ENCODE measurements around the gene NKX2-8.
A peak's percentile ranks its signal among the peaks of the same experiment; 100 is the strongest.
"Not testable (repeated sequence)": the region's sequence is repeated elsewhere in the genome, so short reads cannot be mapped to it uniquely, and the experiment has no call there.

NKX2-8 gene

GRCh38 chr14:36579573-36580140 lies 2.8 kb downstream of the NKX2-8 start:
- DNase-seq, result no peak

- DNase-seq, result no peak
Observed at GRCh38 chr14:36579001-36579555, 3.3 kb downstream of the NKX2-8 start.

- no peak for DNase-seq
Observed at GRCh38 chr14:36570065-36570464, 12.3 kb downstream of the NKX2-8 start.

- DNase-seq, result peak; percentile 19
Observed at GRCh38 chr14:36556811-36557433, 25.5 kb downstream of the NKX2-8 start.

- DNase-seq, result no peak
Observed at GRCh38 chr14:36555998-36556743, 26.2 kb downstream of the NKX2-8 start.

GRCh38 chr14:36553656-36554260 lies 28.7 kb downstream of the NKX2-8 start:
- DNase-seq, result no peak

- no peak for DNase-seq
Observed at GRCh38 chr14:36550899-36551298, 31.5 kb downstream of the NKX2-8 start.

- not testable (repeated sequence) for DNase-seq
Observed at GRCh38 chr14:36544280-36544679, 38.1 kb downstream of the NKX2-8 start.

GRCh38 chr14:36538051-36538450 lies 44.4 kb downstream of the NKX2-8 start:
- DNase-seq, result no peak
